Esophagus squamous epithelium (tissue), 5 donors: ENCODE measurements around the gene ST7. TPM values are rescaled to one million over a fixed set of nuclear protein-coding genes. Genes with fewer than 3 reads are reported as not detected.

Source experiments
- DNase-seq: peaks from one replicate; lab custom pipeline; 2025; lab: John Stamatoyannopoulos, UW
- H3K27ac ChIP-seq, 4 donors: fragments of 200-600 bp; sonication (generic); one replicate each; pipeline ENCODE4 v1.5.1; 2016 to 2019; ENCODE audit warnings: mild to moderate bottlenecking in 1 of 4
- H3K27me3 ChIP-seq, 4 donors: fragments of 200-600 bp; sonication (generic); 1 replicate in 3 of 4; 2 replicates in 1 of 4; pipeline versions ENCODE4 v1.5.1 to v1.6.0; 2017 to 2021; ENCODE audit warnings: antibody characterized with exemption in 1 of 4
- H3K36me3 ChIP-seq, 3 donors: fragments of 200-600 bp; sonication (generic); one replicate each; pipeline ENCODE4 v1.5.1; 2016 to 2019
- H3K4me1 ChIP-seq, 3 donors: fragments of 200-600 bp; sonication (generic); one replicate each; pipeline ENCODE4 v1.5.1; 2017 to 2019
- H3K4me3 ChIP-seq, 4 donors: fragments of 200-600 bp; sonication (generic); 1 replicate in 3 of 4; 2 replicates in 1 of 4; pipeline ENCODE4 v1.5.1; 2016 to 2019; ENCODE audit warnings: mild to moderate bottlenecking in 2 of 4, moderate library complexity in 1 of 4
- H3K9me3 ChIP-seq, 3 donors: fragments of 200-600 bp; sonication (generic); one replicate each; pipeline ENCODE4 v1.5.1; 2016 to 2019
- CTCF ChIP-seq, 6 experiments: fragments of 450-650 bp in 4 of 6; fragments of 200-600 bp in 2 of 6; sonication (generic) in 2 of 6; IDR thresholded peaks; one replicate each; pipeline ENCODE4 v1.5.1; 2016 to 2019; ENCODE audit warnings: antibody characterized with exemption in 6 of 6, mild to moderate bottlenecking in 4 of 6, moderate library complexity in 4 of 6
- POLR2A ChIP-seq, 4 donors: fragments of 450-650 bp; IDR thresholded peaks; one replicate each; pipeline ENCODE4 v1.6.1; 2017; ENCODE audit warnings: antibody characterized with exemption in 4 of 4, mild to moderate bottlenecking in 4 of 4, moderate library complexity in 3 of 4
- WGBS, 2 donors: methylation state at CpG; one replicate each; pipeline ENCODE4 v1.1.5; 2018; 5-methylcytosine and 5-hydroxymethylcytosine counted together
- intact Hi-C: fragments of 100-400 bp; cut with DNase I; formaldehyde crosslinking; loops from one replicate; pipeline ENCODE4 v1.15.0; 2022
- total RNA-seq, 4 donors: library from RNA; depleted of rRNA; stranded (reverse); fragments of >200 nt; gene quantifications; one replicate each; pipeline ENCODE4 v1.1.0, GENCODE V29; 2016
- donor health status: DM: yes; HTN: yes; CAD: no.

The ST7 gene
- total RNA-seq, 4 donors from 2014 or later = 12.9 to 18.0 (median 15.3) TPM

GRCh38 chr7:116950889-116951351, 2.4 kb upstream of the ST7 start:
- Histone ChIP-seq H3K4me1 (peaks cover 4 to 31% (median 10%) of the 10 kb centered on the region in 3 donors), H3K27ac (no peak overlapping the region), H3K27me3 (no peaks in the 10 kb centered on the region), H3K36me3 (no peaks in the 10 kb centered on the region), H3K9me3 (no peaks in the 10 kb centered on the region), H3K4me3 (no peak overlapping the region)
- TF ChIP-seq CTCF (IDR thresholded peaks at IDR 0.05) = no peak
- TF ChIP-seq POLR2A (IDR thresholded peaks at IDR 0.05) = no peak
- intact Hi-C loops = no loop called here
- WGBS, 2 donors = 90 to 93% methylated on average over 5 of the region's 5 CpGs
- no peak for DNase-seq

GRCh38 chr7:116951366-116952292, 1.7 kb upstream of the ST7 start:
- no peak for DNase-seq
- peak overlapping the region; percentile 22 to 76 (median 48) for H3K4me3 ChIP-seq
- H3K27ac ChIP-seq = peak overlapping the region in 3 of 4 donors; percentile 37 to 99 (median 94)
- H3K9me3 ChIP-seq = no peaks in the 10 kb centered on the region
- H3K27me3 ChIP-seq = no peaks in the 10 kb centered on the region
- intact Hi-C loops = no loop called here
- WGBS, 2 donors = 64 to 76% methylated on average over 17 of the region's 17 CpGs
- TF ChIP-seq CTCF (IDR thresholded peaks at IDR 0.05) (no peak), POLR2A (IDR thresholded peaks at IDR 0.05) (no peak)
- H3K36me3 ChIP-seq = no peaks in the 10 kb centered on the region
- H3K4me1 ChIP-seq = peaks cover 7 to 38% (median 17%) of the 10 kb centered on the region in 3 donors

GRCh38 chr7:116952635-116953371, 498 bp upstream of the ST7 start:
- peaks cover 7 to 43% (median 17%) of the 10 kb centered on the region in 3 donors for H3K4me1 ChIP-seq
- intact Hi-C loops = no loop called here
- DNase-seq = peak; percentile 8
- H3K9me3 ChIP-seq = no peaks in the 10 kb centered on the region
- WGBS, 2 donors = 1 to 4% methylated on average over 20 of the region's 25 CpGs
- no peaks in the 10 kb centered on the region for H3K36me3 ChIP-seq
- H3K27me3 ChIP-seq = no peaks in the 10 kb centered on the region
- peak overlapping the region; percentile 94 to 100 (median 99) for H3K27ac ChIP-seq
- H3K4me3 ChIP-seq = peak overlapping the region; percentile 76 to 99 (median 92)
- no peak for TF ChIP-seq POLR2A (IDR thresholded peaks at IDR 0.05)
- no peak for TF ChIP-seq CTCF (IDR thresholded peaks at IDR 0.05)

- H3K27me3 ChIP-seq = no peaks in the 10 kb centered on the region
- intact Hi-C loops = no loop called here
- H3K27ac ChIP-seq = peak overlapping the region; percentile 94 to 100 (median 99)
- no peaks in the 10 kb centered on the region for H3K9me3 ChIP-seq
- peaks cover 7 to 54% (median 17%) of the 10 kb centered on the region in 3 donors for H3K4me1 ChIP-seq
- no peak for DNase-seq
- WGBS, 2 donors = 0 to 2% methylated on average over 12 to 25 of the region's 63 CpGs
- H3K36me3 ChIP-seq = no peaks in the 10 kb centered on the region
- peak overlapping the region; percentile 76 to 99 (median 92) for H3K4me3 ChIP-seq
- TF ChIP-seq POLR2A (IDR thresholded peaks at IDR 0.05) = peak in 2 of 4 donors; percentile 23 to 31
- TF ChIP-seq CTCF (IDR thresholded peaks at IDR 0.05) = no peak
These were observed 871 bp downstream of the ST7 start for GRCh38 chr7:116953906-116954838.
